ENCODE results near the gene CCNJL.
"Not testable (repeated sequence)": the region's sequence is repeated elsewhere in the genome, so short reads cannot be mapped to it uniquely, and the experiment has no call there.

Gene CCNJL

DNA sequence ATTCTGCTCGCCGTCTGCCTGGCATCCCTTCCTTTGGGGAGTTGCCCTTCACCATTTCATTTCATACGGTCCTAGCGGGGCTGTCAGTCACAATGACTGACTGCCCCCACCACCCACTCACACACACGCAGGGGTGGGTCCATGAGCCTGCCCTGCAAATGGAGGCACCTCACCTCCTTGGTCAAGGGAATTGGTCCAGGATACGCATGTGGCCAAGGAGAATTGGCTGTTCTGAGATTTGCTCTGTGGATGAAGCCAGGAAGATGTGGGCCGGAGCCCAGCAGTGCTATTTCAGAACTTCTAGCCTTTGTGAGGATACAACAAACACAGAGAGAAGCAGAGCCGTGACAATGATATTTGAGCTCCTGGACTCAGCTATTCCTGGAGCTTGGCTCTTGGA lies 41.0 kb upstream of the CCNJL start:
- H3K9ac ChIP-seq (ENCODE audit: low read depth in 1 of 2, low read length in 2 of 2): no peak overlapping the region
- no peaks in the 10 kb centered on the region for H3K4me1 ChIP-seq (ENCODE audit: control insufficient read depth in 2 of 2, insufficient read depth in 2 of 2, low read length in 2 of 2)
- H3K27ac ChIP-seq (ENCODE audit: low read depth in 2 of 2, low read length in 2 of 2): no peak overlapping the region
- no peak overlapping the region for H3K4me3 ChIP-seq (ENCODE audit: low read length in 2 of 2)
- H3K9me3 ChIP-seq (ENCODE audit: control insufficient read depth in 2 of 2, low read length in 2 of 2): no peaks in the 10 kb centered on the region
- no peaks in the 10 kb centered on the region for H3K27me3 ChIP-seq (ENCODE audit: control insufficient read depth in 2 of 2, insufficient read depth in 2 of 2, low read length in 2 of 2)
- H3K36me3 ChIP-seq (ENCODE audit: control insufficient read depth in 2 of 2, insufficient read depth in 2 of 2, low read length in 2 of 2): no peaks in the 10 kb centered on the region

DNA sequence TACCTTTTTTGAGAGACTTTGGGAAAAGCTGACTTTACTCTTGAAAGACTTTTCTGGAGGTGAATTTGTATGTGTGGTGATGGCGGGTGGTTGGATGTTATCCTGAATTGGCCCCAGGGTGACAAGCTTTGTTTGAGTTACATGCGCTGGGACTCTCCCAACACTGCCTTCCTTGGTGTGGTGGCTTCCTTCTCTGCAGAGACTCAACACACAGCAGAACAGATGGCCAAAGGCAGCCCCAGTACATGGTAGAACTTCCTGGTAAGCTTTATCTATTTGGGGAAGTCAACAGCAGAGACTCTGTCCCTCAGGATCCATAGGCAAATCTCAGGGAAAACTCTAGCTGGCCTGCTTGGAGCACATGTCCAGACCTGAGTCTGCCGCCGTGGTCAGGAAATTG lies 39.9 kb upstream of the CCNJL start:
- no peak overlapping the region for H3K27ac ChIP-seq (ENCODE audit: low read depth in 2 of 2, low read length in 2 of 2)
- H3K4me1 ChIP-seq (ENCODE audit: control insufficient read depth in 2 of 2, insufficient read depth in 2 of 2, low read length in 2 of 2): no peaks in the 10 kb centered on the region
- H3K27me3 ChIP-seq (ENCODE audit: control insufficient read depth in 2 of 2, insufficient read depth in 2 of 2, low read length in 2 of 2): no peaks in the 10 kb centered on the region
- H3K36me3 ChIP-seq (ENCODE audit: control insufficient read depth in 2 of 2, insufficient read depth in 2 of 2, low read length in 2 of 2): no peaks in the 10 kb centered on the region
- no peaks in the 10 kb centered on the region for H3K9me3 ChIP-seq (ENCODE audit: control insufficient read depth in 2 of 2, low read length in 2 of 2)
- H3K9ac ChIP-seq (ENCODE audit: low read depth in 1 of 2, low read length in 2 of 2): no peak overlapping the region
- no peak overlapping the region for H3K4me3 ChIP-seq (ENCODE audit: low read length in 2 of 2)

DNA sequence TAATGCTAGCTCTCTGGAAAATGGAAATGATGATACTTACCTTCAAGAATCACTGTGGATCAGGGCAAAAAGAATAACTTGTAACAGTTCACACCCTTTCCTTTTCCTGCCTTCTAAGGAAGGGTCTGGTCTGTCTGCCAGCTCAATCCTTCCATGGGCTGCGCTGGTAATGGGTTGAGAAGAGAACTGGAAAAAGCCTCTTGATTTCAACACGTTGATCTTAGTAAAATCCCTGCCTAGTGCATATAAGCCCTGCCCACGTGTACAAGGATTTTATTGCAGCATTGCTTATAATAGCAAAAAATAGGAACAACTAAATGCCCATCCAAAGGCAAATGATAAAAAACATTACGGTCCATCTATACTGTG lies 37.6 kb upstream of the CCNJL start:
- Histone ChIP-seq H3K36me3 (ENCODE audit: control insufficient read depth in 2 of 2, insufficient read depth in 2 of 2, low read length in 2 of 2) (no peaks in the 10 kb centered on the region), H3K27me3 (ENCODE audit: control insufficient read depth in 2 of 2, insufficient read depth in 2 of 2, low read length in 2 of 2) (no peaks in the 10 kb centered on the region), H3K27ac (ENCODE audit: low read depth in 2 of 2, low read length in 2 of 2) (no peak overlapping the region), H3K4me3 (ENCODE audit: low read length in 2 of 2) (no peak overlapping the region), H3K4me1 (ENCODE audit: control insufficient read depth in 2 of 2, insufficient read depth in 2 of 2, low read length in 2 of 2) (peaks cover 3 to 4% of the 10 kb centered on the region in 2 donors), H3K9me3 (ENCODE audit: control insufficient read depth in 2 of 2, low read length in 2 of 2) (no peaks in the 10 kb centered on the region), H3K9ac (ENCODE audit: low read depth in 1 of 2, low read length in 2 of 2) (no peak overlapping the region)

DNA sequence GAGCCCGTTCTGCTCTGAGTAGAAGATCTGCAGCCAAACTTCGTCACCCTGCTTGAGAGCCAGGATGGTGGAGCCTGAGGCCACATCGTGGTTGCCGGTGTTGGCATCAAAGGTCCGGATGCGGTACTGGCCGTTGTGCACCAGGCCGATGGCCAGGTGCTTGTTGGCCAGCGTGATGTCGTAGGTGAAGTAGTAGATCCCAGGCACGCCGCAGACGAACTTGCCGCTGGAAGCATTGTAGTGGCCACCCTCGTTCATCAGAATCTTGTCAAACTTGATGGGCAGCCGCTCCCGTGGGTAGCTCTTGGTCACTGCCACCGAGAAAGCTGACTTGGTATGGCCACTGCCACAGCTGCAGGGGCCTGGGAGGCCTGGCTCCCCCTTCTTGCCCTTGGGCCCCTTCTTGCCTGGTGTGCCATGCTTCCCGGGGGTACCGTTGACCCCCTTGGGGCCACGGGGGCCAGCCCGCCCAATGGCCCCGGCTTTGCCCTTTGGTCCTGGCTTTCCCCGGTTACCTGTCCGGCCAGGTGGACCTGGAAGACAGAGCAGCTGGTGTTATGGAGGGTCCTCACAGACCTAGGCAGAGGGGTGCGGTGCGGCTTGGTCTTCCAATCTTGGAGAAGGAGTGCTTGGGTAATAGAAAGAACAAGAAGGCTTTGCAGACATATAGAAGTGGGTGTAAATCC lies 37.0 kb upstream of the CCNJL start:
- H3K27ac ChIP-seq (ENCODE audit: low read depth in 2 of 2, low read length in 2 of 2): no peak overlapping the region
- H3K9ac ChIP-seq (ENCODE audit: low read depth in 1 of 2, low read length in 2 of 2): no peak overlapping the region
- H3K36me3 ChIP-seq (ENCODE audit: control insufficient read depth in 2 of 2, insufficient read depth in 2 of 2, low read length in 2 of 2): no peaks in the 10 kb centered on the region

DNA sequence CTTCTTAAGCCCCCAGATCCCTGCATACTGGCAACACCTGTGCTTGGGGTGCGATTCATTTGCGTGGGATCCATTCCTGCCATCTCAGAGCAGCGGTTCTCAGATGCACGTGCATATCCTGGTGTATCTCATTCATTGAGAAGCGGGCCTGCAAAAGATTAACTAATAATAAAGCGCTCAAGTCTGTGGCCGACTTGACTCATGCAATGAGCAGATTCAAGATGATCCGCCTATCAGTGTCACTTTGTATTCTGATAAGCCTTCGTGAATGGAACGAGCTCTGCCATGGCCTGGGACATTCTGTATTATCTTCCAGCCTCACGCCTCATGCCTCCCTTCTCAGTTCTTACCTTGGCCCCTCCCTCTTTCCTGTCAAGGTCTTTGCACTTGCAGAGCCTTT lies 35.7 kb upstream of the CCNJL start:
- no peaks in the 10 kb centered on the region for H3K27me3 ChIP-seq (ENCODE audit: control insufficient read depth in 2 of 2, insufficient read depth in 2 of 2, low read length in 2 of 2)

More for the DNA sequence above, 37.0 kb upstream of the CCNJL start:
- Histone ChIP-seq H3K27me3 (ENCODE audit: control insufficient read depth in 2 of 2, insufficient read depth in 2 of 2, low read length in 2 of 2) (no peaks in the 10 kb centered on the region), H3K9me3 (ENCODE audit: control insufficient read depth in 2 of 2, low read length in 2 of 2) (no peaks in the 10 kb centered on the region), H3K4me1 (ENCODE audit: control insufficient read depth in 2 of 2, insufficient read depth in 2 of 2, low read length in 2 of 2) (peaks cover 4% of the 10 kb centered on the region in 2 donors), H3K4me3 (ENCODE audit: low read length in 2 of 2) (no peak overlapping the region)

DNA sequence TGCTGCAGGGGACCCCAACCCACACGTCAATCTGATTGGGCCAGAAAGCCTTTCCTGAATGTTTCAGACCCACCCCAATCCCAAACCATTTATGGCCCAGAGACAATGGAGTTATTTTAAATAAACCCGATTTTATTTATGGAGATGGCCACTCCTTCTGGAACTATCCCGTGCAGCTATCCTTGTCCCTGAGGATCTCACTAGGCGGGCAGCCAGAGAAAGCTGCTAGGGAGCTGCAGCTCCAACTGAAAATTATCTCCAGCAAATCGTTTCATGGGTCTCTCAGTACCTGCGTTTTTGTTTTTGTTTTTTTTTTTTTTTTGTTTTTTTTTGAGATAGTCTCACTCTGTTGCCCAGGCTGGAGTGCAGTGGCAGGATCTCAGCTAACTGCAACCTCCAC lies 35.1 kb upstream of the CCNJL start:
- Histone ChIP-seq H3K27ac (ENCODE audit: low read depth in 2 of 2, low read length in 2 of 2) (no peak overlapping the region), H3K4me3 (ENCODE audit: low read length in 2 of 2) (no peak overlapping the region), H3K9me3 (ENCODE audit: control insufficient read depth in 2 of 2, low read length in 2 of 2) (no peaks in the 10 kb centered on the region), H3K27me3 (ENCODE audit: control insufficient read depth in 2 of 2, insufficient read depth in 2 of 2, low read length in 2 of 2) (no peaks in the 10 kb centered on the region), H3K36me3 (ENCODE audit: control insufficient read depth in 2 of 2, insufficient read depth in 2 of 2, low read length in 2 of 2) (no peaks in the 10 kb centered on the region), H3K4me1 (ENCODE audit: control insufficient read depth in 2 of 2, insufficient read depth in 2 of 2, low read length in 2 of 2) (peaks cover 4 to 9% of the 10 kb centered on the region in 2 donors), H3K9ac (ENCODE audit: low read depth in 1 of 2, low read length in 2 of 2) (no peak overlapping the region)

More for the DNA sequence above, 35.7 kb upstream of the CCNJL start:
- Histone ChIP-seq H3K9me3 (ENCODE audit: control insufficient read depth in 2 of 2, low read length in 2 of 2) (no peaks in the 10 kb centered on the region), H3K36me3 (ENCODE audit: control insufficient read depth in 2 of 2, insufficient read depth in 2 of 2, low read length in 2 of 2) (no peaks in the 10 kb centered on the region), H3K4me1 (ENCODE audit: control insufficient read depth in 2 of 2, insufficient read depth in 2 of 2, low read length in 2 of 2) (peaks cover 4% of the 10 kb centered on the region in 2 donors), H3K9ac (ENCODE audit: low read depth in 1 of 2, low read length in 2 of 2) (no peak overlapping the region), H3K27ac (ENCODE audit: low read depth in 2 of 2, low read length in 2 of 2) (no peak overlapping the region), H3K4me3 (ENCODE audit: low read length in 2 of 2) (no peak overlapping the region)

DNA sequence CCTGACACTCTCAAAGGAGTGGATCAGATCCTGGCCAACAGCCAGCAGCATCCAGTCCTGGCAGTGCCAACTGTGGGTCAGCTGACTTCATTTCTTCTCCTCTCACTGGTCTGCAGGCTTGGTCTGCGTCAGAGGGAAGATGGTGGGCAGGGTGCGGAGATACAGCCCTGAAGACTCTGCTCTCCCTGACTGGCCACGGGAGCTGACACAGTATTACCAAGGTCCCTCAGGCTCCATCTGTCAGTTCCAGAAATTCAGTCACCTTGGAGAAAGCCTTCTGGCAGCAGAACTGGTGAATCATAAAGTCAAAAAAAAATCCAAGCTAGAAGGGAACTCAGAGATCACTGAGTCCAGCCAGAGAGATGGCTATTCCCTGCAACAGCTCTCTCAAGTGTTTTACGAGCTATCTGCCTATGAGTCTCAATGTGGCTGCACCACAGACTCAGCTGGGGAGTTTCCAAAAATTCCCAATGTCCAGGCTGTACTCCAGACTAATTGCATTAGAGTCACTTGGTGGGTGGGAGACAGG lies 30.1 kb upstream of the CCNJL start:
- no peak overlapping the region for H3K27ac ChIP-seq (ENCODE audit: low read depth in 2 of 2, low read length in 2 of 2)
- H3K27me3 ChIP-seq (ENCODE audit: control insufficient read depth in 2 of 2, insufficient read depth in 2 of 2, low read length in 2 of 2): no peaks in the 10 kb centered on the region
- no peaks in the 10 kb centered on the region for H3K9me3 ChIP-seq (ENCODE audit: control insufficient read depth in 2 of 2, low read length in 2 of 2)
- no peaks in the 10 kb centered on the region for H3K36me3 ChIP-seq (ENCODE audit: control insufficient read depth in 2 of 2, insufficient read depth in 2 of 2, low read length in 2 of 2)
- no peak overlapping the region for H3K4me3 ChIP-seq (ENCODE audit: low read length in 2 of 2)
- no peak overlapping the region for H3K9ac ChIP-seq (ENCODE audit: low read depth in 1 of 2, low read length in 2 of 2)
- peaks cover 4 to 9% of the 10 kb centered on the region in 2 donors for H3K4me1 ChIP-seq (ENCODE audit: control insufficient read depth in 2 of 2, insufficient read depth in 2 of 2, low read length in 2 of 2)

DNA sequence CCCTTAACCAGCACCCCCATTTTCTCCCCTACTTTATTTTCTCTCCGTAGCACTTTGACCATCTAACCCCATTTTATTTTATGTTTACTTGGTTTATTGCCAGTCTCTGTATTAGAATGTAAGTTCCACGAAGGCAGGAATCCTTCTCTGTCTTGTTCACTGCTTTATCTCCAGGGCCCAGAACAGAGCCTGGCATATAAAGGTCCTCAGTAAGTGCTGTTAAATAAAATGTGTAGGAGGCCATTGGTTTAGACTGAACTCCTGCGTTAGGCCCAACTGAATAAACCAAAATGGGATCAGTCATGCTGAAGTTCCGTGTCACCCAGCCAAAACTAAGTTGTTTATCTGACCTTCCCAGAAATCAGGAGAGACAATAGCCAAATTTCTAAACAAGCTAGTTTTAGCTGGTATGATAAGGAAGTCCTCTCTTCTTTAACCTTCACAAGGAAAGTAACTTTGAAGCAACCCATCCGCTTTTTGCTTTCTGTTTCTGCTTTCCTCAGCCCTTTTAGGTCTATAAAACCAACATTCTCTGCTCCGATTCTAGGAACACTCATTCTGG lies 29.0 kb upstream of the CCNJL start:
- Histone ChIP-seq H3K27ac (ENCODE audit: low read depth in 2 of 2, low read length in 2 of 2) (no peak overlapping the region), H3K4me1 (ENCODE audit: control insufficient read depth in 2 of 2, insufficient read depth in 2 of 2, low read length in 2 of 2) (peaks cover 4 to 9% of the 10 kb centered on the region in 2 donors), H3K9me3 (ENCODE audit: control insufficient read depth in 2 of 2, low read length in 2 of 2) (no peaks in the 10 kb centered on the region), H3K9ac (ENCODE audit: low read depth in 1 of 2, low read length in 2 of 2) (no peak overlapping the region), H3K36me3 (ENCODE audit: control insufficient read depth in 2 of 2, insufficient read depth in 2 of 2, low read length in 2 of 2) (no peaks in the 10 kb centered on the region), H3K27me3 (ENCODE audit: control insufficient read depth in 2 of 2, insufficient read depth in 2 of 2, low read length in 2 of 2) (no peaks in the 10 kb centered on the region), H3K4me3 (ENCODE audit: low read length in 2 of 2) (no peak overlapping the region)

DNA sequence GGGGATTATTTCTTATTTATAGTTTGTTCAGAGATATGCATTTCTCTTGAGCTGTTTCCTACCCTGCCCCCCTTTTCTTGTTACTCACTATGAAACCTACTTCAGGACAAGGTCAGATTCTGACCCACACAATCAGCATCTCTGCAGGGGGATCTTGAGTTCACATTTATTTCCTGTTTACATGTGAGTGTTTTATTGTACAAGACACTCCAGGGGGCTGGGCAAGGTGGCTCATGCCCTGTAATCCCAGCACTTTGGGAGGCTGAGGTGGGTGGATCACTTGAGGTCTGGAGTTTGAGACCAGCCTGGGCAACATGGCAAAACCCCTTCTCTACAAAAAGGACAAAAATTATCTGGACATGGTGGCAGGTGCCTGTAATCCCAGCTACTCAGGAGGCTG lies 28.1 kb upstream of the CCNJL start:
- not testable (repeated sequence) for H3K27ac ChIP-seq (ENCODE audit: low read depth in 2 of 2, low read length in 2 of 2); H3K9ac ChIP-seq (ENCODE audit: low read depth in 1 of 2, low read length in 2 of 2); H3K4me1 ChIP-seq (ENCODE audit: control insufficient read depth in 2 of 2, insufficient read depth in 2 of 2, low read length in 2 of 2); H3K36me3 ChIP-seq (ENCODE audit: control insufficient read depth in 2 of 2, insufficient read depth in 2 of 2, low read length in 2 of 2); H3K9me3 ChIP-seq (ENCODE audit: control insufficient read depth in 2 of 2, low read length in 2 of 2); H3K27me3 ChIP-seq (ENCODE audit: control insufficient read depth in 2 of 2, insufficient read depth in 2 of 2, low read length in 2 of 2); H3K4me3 ChIP-seq (ENCODE audit: low read length in 2 of 2)

DNA sequence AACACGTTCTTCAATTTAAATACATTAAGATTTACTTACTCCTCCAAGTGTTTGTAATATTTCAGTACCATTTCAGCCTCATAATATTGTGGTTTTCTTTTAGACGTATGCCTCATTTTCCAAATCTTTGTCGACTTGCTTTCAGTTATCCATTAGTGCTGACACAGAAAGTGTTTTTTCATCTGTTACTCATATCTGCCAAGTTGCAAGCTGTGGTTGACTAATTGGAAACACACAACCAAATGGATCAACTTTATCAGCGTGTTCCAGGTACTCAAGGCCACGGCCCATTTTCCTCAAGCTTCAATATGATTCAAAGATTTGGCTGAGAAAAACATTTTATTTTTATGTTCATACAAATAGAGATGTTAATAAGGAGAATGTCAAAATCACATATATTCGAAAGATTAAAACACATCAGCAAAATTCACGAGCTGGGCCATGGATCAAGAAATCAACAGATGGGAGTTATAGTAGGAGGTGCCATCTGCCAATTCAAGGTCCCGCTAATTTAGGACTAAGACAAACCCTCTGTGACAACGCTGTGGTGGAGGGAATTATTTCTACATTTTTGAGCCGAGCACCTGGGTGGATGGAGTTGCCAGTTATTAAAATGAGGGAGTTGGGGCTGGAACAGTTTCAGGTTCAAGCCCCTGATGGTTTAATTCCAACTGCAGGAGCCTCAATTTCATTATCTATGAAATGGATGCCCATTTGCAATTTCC lies 27.2 kb upstream of the CCNJL start:
- Histone ChIP-seq H3K36me3 (ENCODE audit: control insufficient read depth in 2 of 2, insufficient read depth in 2 of 2, low read length in 2 of 2) (no peaks in the 10 kb centered on the region), H3K27ac (ENCODE audit: low read depth in 2 of 2, low read length in 2 of 2) (no peak overlapping the region), H3K4me1 (ENCODE audit: control insufficient read depth in 2 of 2, insufficient read depth in 2 of 2, low read length in 2 of 2) (peaks cover 0 to 5% of the 10 kb centered on the region in 2 donors), H3K4me3 (ENCODE audit: low read length in 2 of 2) (no peak overlapping the region), H3K9me3 (ENCODE audit: control insufficient read depth in 2 of 2, low read length in 2 of 2) (no peaks in the 10 kb centered on the region), H3K27me3 (ENCODE audit: control insufficient read depth in 2 of 2, insufficient read depth in 2 of 2, low read length in 2 of 2) (no peaks in the 10 kb centered on the region), H3K9ac (ENCODE audit: low read depth in 1 of 2, low read length in 2 of 2) (no peak overlapping the region)

Measured in mucosa of rectum (tissue), 2 donors.